ENCODE measurements around the gene REPIN1.

- no peak for TF ChIP-seq EZH2 (IDR thresholded peaks at IDR 0.05; ENCODE audit: borderline replicate concordance, low read depth, low read length, severe bottlenecking)
- no peak for TF ChIP-seq CTCF (IDR thresholded peaks at IDR 0.05; ENCODE audit: borderline replicate concordance, extremely low read depth, low read length, poor library complexity, severe bottlenecking)
Measured at GRCh38 chr7:150359622-150360362, 8.8 kb upstream of the REPIN1 start.

All from DND-41 (cell line).